Ovary (tissue), 9 donors: ENCODE measurements around the gene TDRD3. TPM values are rescaled to one million over a fixed set of nuclear protein-coding genes. Genes with fewer than 3 reads are reported as not detected.

Source experiments
- DNase-seq, 5 donors: peaks; one replicate each; pipeline ENCODE4 v3.0.0-alpha.2; 2019 to 2020
- H3K27ac ChIP-seq, 2 donors: fragments of 200-600 bp; one replicate each; pipeline versions ENCODE4 v1.5.1 to v1.8.0; 2019 to 2022
- H3K27me3 ChIP-seq: fragments of 200-600 bp; one replicate; pipeline ENCODE4 v1.8.0; 2022
- H3K36me3 ChIP-seq: fragments of 200-600 bp; sonication (generic); one replicate; pipeline ENCODE4 v1.5.1; 2019
- H3K4me1 ChIP-seq: one replicate; pipeline ENCODE4 v1.8.1; 2013; ENCODE audit warnings: mild to moderate bottlenecking, moderate library complexity; ENCODE audit not compliant: insufficient read depth
- H3K4me3 ChIP-seq: fragments of 200-600 bp; sonication (generic); one replicate; pipeline ENCODE4 v1.5.1; 2017
- H3K9me3 ChIP-seq, 2 donors: fragments of 200-600 bp in 1 of 2; sonication (generic) in 1 of 2; one replicate each; pipeline versions ENCODE4 v1.5.1 to v1.8.1; 2013 to 2019; ENCODE audit warnings: mild to moderate bottlenecking in 1 of 2, moderate library complexity in 1 of 2
- CTCF ChIP-seq, 3 donors: fragments of 450-650 bp in 2 of 3; fragments of 200-600 bp in 1 of 3; IDR thresholded peaks; one replicate each; pipeline versions ENCODE4 v1.5.1 to v1.8.0; 2016 to 2022; ENCODE audit warnings: antibody characterized with exemption in 3 of 3, mild to moderate bottlenecking in 1 of 3
- EP300 ChIP-seq: sonication (generic); formaldehyde crosslinking; IDR thresholded peaks from one replicate; pipeline ENCODE4 v1.6.1; 2017; ENCODE audit warnings: antibody characterized with exemption
- POLR2A ChIP-seq: fragments of 450-650 bp; IDR thresholded peaks from one replicate; pipeline ENCODE4 v1.6.1; 2017; ENCODE audit warnings: antibody characterized with exemption, mild to moderate bottlenecking, moderate library complexity
- WGBS, 3 donors: extraction: QIAGEN DNeasy Blood & Tissue Kit in 1 of 3; methylation state at CpG; one replicate each; pipeline versions ENCODE4 v1.1.5 to v1.1.7; 2013 to 2017; 5-methylcytosine and 5-hydroxymethylcytosine counted together
- intact Hi-C, 4 donors: fragments of 100-400 bp; cut with DNase I; formaldehyde crosslinking; loops; one replicate each; pipeline versions ENCODE4 v1.11.0 to v1.15.1; 2022 to 2023
- polyA plus RNA-seq, 2 donors: library from polyadenylated mRNA; stranded (reverse); fragments of 200-250 nt in 1 of 2; fragments of 350-450 nt in 1 of 2; fragmentation: Illumina TruSeq in 1 of 2; extraction: RNeasy Lipid Tissue Mini Kit (QIAGEN cat#74804) in 1 of 2; gene quantifications; one replicate each; pipeline ENCODE4 v1.2.3, GENCODE V29; 2013 to 2014
- total RNA-seq, 7 donors: library from RNA; depleted of rRNA in 2 of 7; stranded (reverse); fragments of >200 nt in 2 of 7; fragmentation: NEBNext Ultra II Directional in 3 of 7; extraction: Animal tissue kit (Norgen Biotek cat#: 25700) in 3 of 7; gene quantifications; one replicate each; pipeline versions ENCODE4 v1.1.0 to v1.2.4, GENCODE V29; 2016 to 2023
- donor health status: DM: no; HTN: no; CAD: no; lungs with moderate emphysema.
- donor health status: DM: no; HTN: no; CAD: no.
- donor health status: Bipolar disorder and iron deficiency.
- donor health status: DM: yes; HTN: yes; CAD: no.
- donor health status: DM: no; HTN: no; CAD: no.
- donor health status: DM: yes; HTN: yes; CAD: no.

The TDRD3 gene
- total and polyA plus RNA-seq, 9 donors, result 15.8 to 63.0 (median 40.8) TPM

GRCh38 chr13:60411464-60411863 is 14.4 kb downstream of the TDRD3 start:
- no peak overlapping the region for H3K4me3 ChIP-seq
- H3K4me1 ChIP-seq, result peaks cover 5% of the 10 kb centered on the region
- WGBS, 3 donors, result 0 to 31% (median 22%) methylated on average over 1 of the region's 1 CpG
- no peaks in the 10 kb centered on the region for H3K36me3 ChIP-seq
- no peaks in the 10 kb centered on the region for H3K9me3 ChIP-seq
- H3K27ac ChIP-seq, result no peak overlapping the region
- TF ChIP-seq EP300 (no peak), CTCF (IDR thresholded peaks at IDR 0.05) (no peak), POLR2A (no peak)
- DNase-seq, result no peak
- intact Hi-C loops, result no loop called here
- no peaks in the 10 kb centered on the region for H3K27me3 ChIP-seq

GRCh38 chr13:60411983-60412382 is 15.0 kb downstream of the TDRD3 start:
- no peaks in the 10 kb centered on the region for H3K9me3 ChIP-seq
- TF ChIP-seq EP300 (no peak), CTCF (IDR thresholded peaks at IDR 0.05) (no peak), POLR2A (no peak)
- H3K4me1 ChIP-seq, result peaks cover 5% of the 10 kb centered on the region
- H3K4me3 ChIP-seq, result no peak overlapping the region
- 76 to 81% (median 77%) methylated on average over 2 of the region's 2 CpGs for WGBS, 3 donors
- H3K27ac ChIP-seq, result no peak overlapping the region
- DNase-seq, result no peak
- no peaks in the 10 kb centered on the region for H3K36me3 ChIP-seq
- no peaks in the 10 kb centered on the region for H3K27me3 ChIP-seq
- intact Hi-C loops, result no loop called here

GRCh38 chr13:60412909-60413616 is 16.0 kb downstream of the TDRD3 start:
- Histone ChIP-seq H3K4me1 (peaks cover 5% of the 10 kb centered on the region), H3K9me3 (no peaks in the 10 kb centered on the region), H3K27ac (no peak overlapping the region), H3K27me3 (no peaks in the 10 kb centered on the region), H3K36me3 (no peaks in the 10 kb centered on the region), H3K4me3 (no peak overlapping the region)
- no peak for TF ChIP-seq EP300
- TF ChIP-seq POLR2A, result no peak
- no peak for TF ChIP-seq CTCF (IDR thresholded peaks at IDR 0.05)
- no peak for DNase-seq
- intact Hi-C loops, result no loop called here
- 93 to 94% (median 94%) methylated on average over 3 of the region's 3 CpGs for WGBS, 3 donors

GRCh38 chr13:60414177-60414576 is 17.2 kb downstream of the TDRD3 start:
- Histone ChIP-seq H3K4me3 (no peak overlapping the region), H3K27me3 (no peaks in the 10 kb centered on the region), H3K36me3 (no peaks in the 10 kb centered on the region), H3K9me3 (no peaks in the 10 kb centered on the region), H3K4me1 (peaks cover 5% of the 10 kb centered on the region), H3K27ac (no peak overlapping the region)
- DNase-seq, result no peak
- intact Hi-C loops, result no loop called here
- TF ChIP-seq POLR2A (no peak), CTCF (IDR thresholded peaks at IDR 0.05) (no peak), EP300 (no peak)
